GM19193 (cell line): ENCODE data around the gene TRPM5.

Source experiments
- POLR2A ChIP-seq: IDR thresholded peaks from 4 replicates; pipeline ENCODE4 v1.6.1; 2011; ENCODE audit not compliant: insufficient read depth, insufficient read length; ENCODE audit errors: extremely low read depth

Gene TRPM5

DNA sequence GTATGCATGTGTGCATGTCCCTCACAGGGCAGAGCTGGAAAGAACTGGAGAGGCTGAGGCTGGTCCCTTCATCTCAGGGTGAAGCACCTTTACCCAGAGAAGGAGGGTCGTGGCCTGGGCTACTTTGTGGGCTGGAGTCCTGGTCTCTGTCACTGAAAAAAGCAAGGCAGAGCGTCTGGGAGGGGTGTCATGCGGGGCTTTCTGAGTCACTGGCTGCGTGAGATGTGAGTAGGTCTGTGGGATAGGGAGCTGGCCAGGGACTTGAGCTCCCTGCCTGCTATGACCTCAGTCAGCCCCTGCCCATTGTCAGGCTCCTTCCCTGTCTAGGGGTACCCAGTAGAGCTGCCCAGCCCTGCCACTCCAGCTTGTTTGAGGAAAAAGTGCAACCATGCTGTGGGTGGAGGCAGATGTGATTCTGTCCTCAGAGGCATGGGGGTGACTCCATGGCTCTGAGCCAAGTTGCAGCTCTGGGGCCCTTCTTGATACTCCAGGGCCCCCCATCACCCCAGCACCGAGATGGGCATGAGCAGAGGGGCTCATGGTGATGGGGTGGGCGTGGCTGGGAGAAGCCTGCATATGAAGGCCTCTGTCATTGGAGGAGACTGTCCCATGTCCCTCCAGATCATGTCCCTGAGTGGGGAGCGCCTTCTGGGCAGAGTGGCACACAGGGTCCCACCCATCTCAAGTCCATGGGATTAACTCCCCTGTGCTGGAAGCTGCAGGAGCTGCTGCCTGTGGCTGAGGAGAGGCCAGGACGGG lies 28.3 kb upstream of the TRPM5 start:
- TF ChIP-seq POLR2A, result no peak

DNA sequence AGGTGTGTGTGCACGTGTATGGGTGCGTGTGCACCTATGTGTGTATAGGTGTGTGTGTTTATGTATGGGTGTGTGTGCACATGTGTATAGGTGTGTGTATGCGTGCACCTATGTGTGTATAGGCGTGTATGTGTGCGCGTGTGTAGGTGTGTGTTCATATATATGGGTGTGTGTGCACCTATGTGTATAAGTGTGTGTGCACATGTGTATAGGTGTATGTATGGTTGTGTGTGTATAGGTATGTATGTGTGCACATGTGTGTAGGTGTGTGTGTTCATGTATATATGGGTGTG lies 27.4 kb upstream of the TRPM5 start:
- TF ChIP-seq POLR2A, result no peak

DNA sequence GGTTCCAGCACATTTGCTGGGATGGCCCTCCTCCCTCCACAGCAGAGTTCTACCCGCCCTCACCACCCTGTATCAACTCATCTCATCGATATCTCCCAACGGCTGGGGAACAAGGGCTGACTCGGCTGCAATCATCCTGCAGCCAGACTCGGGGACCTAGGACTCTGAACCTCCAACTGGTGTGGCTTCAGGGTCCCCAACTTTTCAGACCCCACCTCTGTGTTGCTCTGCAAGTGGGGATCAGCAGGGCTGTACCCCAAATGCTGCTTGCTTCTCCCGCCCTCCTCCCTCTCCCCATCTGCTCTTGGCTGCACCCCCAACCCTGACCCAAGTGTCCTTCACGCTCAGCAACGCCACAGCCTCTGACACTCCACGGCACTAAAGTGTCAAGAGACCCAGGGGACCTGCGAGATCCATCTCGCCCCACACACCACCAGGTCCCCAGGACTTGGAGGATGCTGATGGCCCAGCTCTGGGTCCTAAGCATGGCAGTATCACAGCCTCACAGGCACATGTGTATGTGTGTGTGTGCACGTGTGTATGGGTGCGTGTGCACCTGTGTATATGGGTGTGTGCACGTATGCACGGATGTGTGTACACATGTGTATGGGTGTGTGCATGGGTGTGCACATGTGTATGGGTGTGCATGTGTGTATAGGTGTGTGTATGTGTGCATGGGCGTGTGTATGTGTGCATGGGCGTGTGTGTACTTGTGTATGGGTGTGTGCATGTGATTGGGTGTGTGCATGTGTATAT lies 26.9 kb upstream of the TRPM5 start:
- TF ChIP-seq POLR2A, result no peak

DNA sequence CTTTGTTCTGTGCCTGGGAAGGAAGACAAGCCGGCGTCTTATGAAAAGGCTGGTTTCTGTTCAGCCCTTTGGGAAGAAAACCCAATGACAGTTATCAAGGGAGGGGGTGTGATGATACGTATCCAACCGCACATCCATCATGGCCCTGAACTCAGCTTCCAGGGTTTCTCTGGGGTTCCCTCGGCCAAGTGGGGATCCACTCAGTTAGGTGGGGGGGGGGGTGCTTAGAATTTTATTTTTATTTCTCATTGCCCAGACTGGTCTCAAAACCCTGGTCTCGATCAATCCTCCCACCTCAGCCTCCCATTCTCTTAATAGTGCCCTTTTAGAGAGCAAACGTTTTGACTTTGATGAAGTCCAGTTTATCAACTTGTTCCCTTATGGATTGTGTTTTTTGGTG lies 26.2 kb upstream of the TRPM5 start:
- TF ChIP-seq POLR2A, result no peak

DNA sequence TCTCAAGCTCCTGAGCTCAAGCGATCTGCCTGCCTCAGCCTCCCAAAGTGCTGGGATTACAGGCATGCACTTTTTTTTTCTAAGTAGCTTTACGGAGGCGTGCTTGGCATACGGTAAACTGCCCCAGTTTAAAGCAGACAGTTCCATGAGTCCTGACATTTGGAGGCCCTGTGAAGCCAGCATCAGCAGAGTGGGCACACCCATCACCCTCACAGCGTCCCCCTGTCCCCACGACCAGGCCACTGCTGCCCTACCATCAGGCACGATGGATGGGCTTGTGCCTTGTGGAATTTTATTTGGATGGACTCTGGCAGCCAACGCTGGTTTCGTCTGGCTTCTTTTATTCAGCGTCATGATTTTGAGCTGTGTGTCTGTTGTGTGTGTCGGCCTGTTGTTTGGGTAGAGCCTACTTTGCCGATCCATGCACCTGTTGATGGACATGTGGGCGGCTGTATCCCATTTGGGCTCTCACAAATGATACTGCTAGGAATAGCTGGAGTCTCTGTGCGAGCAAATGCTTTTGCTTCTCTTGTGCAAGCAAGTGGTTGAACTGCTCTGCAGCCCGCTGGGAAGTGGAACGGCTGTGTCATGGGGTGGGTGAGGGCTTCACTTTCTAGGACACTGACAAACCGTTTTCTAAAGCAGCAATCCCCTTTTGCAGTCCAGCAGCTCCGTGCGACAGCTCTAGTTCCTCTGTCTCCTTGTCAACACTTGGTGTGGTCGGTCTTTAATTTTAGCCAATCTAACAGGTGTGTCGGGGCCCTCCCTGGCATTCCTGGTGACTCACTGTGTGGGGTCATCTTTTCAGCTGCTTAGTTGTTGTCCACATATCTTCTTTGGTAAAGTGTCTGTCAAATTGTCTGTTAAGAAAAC lies 24.3 kb upstream of the TRPM5 start:
- TF ChIP-seq POLR2A, result no peak

DNA sequence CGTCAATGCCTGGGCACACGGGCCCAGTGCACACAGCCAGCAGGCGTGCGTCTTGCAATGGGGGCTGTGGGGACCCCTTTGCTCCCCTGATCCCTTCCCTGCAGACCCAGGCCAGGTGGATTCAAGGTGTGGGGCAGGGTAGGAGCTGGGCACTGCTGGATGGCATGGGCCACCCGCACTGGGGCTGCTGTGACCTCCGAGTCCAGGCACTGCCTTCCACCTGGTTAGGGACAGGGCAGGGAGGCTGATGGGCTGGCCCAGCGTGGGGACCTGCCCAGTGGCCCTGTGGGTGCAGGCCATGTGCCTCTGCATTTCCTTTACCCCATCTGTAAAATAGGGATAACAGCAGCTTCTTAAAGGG lies 23.4 kb upstream of the TRPM5 start:
- TF ChIP-seq POLR2A, result no peak

DNA sequence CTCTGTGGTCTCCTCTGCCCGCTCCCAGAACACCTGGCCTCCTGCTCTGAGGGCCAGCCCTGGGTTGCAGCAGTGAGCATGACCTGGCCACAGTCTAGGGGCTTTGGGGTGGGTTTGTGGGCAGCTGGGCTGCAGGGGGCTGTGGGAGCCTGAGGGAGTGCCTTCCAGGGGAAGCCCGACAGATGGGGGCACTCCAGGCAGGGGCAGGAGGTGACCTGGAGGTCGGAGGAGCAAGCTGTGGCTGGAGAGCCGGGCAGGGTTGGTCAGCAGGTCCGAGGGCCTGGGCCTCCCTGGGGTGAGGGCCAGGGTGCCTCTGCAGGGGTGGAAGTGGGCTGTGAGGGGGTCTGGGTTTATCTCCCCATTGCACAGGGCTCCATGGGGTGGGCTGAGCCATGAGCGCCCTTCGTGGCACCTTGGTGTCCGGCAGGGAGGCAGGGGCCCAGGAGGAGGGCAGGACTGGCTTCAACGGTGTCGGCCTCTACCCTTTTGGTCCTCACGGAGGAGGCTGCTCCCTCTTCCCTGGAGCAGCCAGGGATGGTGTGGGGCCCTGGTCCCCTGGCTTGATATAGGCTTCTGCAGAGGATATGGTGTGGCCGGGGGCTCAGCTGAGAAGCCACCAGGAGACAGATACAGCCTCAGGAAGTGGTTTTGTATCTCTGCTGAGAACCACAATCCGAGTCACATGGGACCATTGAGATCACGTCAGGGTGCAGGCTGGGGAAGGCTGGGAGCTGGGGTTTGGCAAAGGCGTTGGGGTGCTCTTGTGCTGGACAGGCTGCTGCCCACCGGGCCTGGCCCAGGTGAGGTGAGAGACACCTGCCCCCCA lies 22.8 kb upstream of the TRPM5 start:
- no peak for TF ChIP-seq POLR2A

DNA sequence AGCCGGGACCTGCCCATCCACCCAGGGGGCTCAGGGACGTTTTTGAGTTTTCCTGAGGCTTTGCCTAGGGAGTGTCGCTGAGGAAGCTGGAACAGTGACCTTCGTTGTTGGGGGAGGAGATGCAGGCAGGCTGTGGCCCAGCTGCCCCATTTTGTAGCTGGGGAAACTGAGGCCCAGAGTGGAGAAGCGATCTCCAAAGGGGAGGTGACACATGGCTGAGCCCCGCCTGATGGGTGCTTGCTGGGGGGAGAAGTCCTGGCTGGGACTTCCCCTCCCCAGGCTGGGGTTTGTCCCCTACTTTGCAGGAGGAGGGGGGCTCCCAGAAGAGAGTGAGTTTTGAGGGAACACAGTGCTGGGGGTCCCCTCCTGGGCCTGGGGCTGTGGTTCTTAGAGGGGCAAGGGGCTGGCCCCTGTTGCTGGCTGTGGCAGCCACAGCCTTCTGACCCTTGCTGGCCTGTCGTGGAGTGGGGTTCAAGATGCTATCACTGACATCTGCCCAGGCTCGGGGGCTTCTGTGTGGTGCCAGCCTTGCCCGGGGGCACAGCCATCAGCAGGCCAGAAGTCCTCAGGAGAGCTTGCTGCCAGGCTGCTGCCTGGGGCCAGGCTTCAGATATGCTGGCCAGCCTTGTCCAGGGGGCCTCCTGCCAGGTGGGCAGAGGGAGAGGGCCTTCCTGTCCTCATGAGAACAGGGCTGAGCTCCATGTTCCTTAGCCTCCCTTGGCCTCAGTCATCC lies 21.9 kb upstream of the TRPM5 start:
- no peak for TF ChIP-seq POLR2A

DNA sequence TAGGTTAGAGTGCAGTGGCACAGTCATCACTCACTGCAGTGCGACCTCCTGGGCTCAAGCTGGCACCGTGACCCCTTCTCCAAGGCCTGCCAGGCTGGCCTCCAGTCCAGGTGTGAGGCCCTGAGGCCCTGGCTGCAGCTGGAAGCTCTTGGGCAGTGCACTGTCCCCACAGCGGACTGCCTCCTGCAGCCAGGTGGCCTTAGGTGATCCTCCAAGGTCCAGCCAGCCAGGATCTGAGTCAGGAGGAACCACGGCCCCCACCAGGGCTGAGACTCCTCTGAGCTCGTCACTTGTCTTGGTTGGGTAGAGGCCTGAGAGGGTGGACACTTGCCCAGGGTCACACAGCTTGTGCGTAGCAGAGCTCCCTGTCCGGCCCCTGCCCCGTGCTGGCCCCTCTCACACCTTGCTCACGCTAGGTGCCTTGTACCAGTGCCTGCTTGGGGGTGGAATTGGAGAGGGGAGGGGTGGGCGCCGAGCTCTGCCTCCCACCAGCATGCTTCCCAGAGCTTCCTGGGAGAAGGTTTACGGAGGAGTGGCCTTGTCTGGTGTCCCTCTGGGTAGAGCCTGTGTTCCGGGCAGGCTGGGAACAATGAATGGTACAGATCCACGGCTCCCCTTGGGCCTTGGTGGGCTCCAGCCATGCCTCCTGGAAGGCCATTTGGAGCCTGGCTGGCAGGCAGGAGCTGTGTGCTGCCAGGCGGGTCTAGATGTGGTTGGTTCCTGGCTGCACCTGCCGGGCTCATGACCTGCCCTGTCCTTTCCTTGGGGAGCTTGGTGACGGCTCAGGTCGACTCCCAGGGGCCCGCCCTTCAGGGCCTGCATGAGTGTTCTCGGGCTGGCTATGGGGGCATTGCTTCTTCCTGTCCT lies 21.1 kb upstream of the TRPM5 start:
- no peak for TF ChIP-seq POLR2A

DNA sequence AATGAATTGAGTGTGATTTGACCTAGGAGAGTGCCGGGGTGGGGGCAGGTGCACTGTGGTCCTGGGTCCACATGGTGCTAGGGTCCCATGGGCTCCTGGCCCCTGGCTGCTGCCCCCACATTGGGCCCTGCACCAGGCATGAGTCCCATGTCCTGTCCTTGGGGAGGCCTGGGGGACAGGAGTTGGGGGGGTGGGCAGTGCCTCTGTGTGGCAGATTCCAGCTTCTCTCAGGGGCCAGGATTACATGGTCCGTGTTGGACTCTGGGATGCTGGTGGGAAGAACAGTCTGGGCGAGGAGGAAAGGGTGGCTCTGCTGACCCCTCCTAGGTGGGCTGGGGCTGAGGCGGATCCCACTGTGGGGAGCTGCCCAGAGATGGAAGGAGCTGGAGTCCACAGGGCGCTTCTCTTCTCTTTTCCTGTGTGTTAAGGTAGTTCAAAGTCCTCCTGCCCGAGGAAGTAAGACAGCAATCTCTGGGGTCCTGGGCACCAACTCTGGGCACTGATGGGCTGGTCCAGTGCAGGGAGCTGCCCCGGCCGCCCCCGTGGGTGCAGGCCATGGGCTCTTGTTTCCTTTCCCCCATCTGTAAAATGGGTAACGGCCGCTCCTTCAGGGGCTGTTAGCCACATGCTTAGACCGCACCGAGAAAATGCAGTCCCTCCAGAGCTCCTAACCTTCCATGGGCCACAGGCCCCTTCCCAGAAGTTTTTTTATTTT lies 20.3 kb upstream of the TRPM5 start:
- no peak for TF ChIP-seq POLR2A

DNA sequence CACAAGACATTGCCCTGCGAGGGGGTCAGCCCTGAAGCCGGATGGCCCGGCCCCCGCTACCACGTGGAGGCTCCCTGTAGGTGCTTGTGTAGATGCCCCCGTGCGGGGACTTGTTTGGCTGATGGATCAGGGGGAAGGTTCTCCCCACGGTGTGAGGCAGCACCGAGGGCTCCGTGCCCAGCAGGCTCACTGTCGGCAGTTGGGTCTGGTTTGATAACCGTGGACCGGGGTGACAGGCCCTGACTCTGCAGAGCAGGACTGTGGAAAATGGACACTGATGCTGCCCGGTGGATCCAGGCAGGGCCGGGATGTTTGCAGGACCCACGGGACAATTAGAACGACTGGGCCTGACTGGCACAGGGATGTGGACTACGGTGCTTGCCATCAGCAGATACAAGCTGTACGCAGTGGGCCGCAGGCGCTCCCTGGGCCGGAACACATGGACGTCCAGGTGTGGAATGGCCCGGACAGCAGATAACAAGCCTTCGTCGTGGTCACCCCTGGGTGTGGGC lies 19.5 kb upstream of the TRPM5 start:
- no peak for TF ChIP-seq POLR2A

DNA sequence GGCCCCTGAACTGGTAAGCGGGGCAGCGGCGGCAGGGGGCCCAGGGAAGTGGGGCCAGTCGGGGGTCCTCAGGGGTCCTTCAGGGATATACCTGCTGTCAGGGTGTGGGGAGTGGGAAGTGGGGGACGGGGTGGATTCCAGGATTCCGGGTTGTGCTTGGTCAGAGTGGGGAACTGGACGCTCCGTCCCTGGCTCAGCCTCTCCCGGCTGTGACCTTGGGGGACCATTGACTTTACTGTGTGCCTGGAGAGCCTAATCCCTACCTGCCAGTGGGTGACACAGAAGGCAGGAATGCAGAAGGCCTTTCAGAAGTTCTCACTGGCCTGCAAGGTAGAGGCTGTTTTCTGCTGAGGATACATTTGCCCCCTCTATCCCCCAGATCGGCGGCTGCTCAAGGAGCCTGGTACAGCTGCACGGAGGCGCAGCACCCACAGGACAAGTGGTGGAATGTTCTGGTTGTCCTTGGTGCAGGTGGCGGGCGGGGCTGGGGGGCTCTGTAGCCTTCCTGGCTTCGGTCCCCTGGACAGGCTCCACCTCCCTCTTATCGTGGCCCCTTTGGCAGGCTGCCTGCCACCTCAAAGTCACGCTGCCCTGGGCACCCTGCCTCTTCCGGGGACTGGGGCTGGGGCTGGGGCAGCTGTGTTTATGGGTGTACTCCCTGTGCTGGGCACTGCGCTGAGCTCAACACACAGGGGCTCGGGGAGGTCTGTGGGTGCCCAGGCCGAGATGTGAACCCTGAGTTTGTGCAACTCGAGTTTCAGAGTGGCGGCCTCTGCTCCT lies 18.9 kb upstream of the TRPM5 start:
- no peak for TF ChIP-seq POLR2A

DNA sequence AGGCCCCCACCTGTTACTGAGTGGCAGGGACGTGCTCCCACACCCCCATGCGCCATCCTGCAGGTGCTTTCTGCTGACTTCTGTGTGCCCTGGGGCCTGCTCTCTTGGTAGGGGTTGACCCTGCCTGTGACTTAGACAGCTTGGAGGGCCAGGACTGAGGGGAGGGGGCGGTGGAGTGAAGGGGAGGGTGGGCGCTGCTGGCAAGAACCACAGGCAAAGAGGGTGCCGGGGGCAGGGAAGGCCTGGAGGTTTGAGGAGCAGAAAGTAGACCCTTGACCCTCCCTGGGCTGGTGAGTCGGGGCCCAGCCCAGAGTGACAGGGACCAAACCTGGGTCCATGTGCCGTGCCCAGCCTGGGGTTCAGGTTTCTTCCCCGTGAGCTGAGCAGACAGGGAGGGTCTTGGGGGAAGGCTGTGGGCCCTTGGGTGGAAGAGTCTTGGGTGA lies 18.2 kb upstream of the TRPM5 start:
- no peak for TF ChIP-seq POLR2A
